Endodermal cell (in vitro differentiated cells): Measurements from ENCODE around the gene TTLL1. TPM values are rescaled to one million over a fixed set of nuclear protein-coding genes. Genes with fewer than 3 reads are reported as not detected.

ENCODE experiments used
- DNase-seq: peaks from one replicate; pipeline ENCODE4 v3.0.0-alpha.2; 2017
- H3K27ac ChIP-seq: 2 replicates; pipeline ENCODE4 v1.5.1; 2013; ENCODE audit warnings: mild to moderate bottlenecking, low read depth, low read length, moderate library complexity
- H3K27me3 ChIP-seq: 2 replicates; pipeline ENCODE4 v1.6.1; 2013; ENCODE audit warnings: mild to moderate bottlenecking, low read length, moderate library complexity; ENCODE audit not compliant: insufficient read depth, control insufficient read depth, poor library complexity, severe bottlenecking
- H3K36me3 ChIP-seq: 2 replicates; pipeline ENCODE4 v1.7.0; 2013; ENCODE audit warnings: mild to moderate bottlenecking, low read length, moderate library complexity; ENCODE audit not compliant: control insufficient read depth, insufficient read depth
- H3K4me1 ChIP-seq: one replicate; pipeline ENCODE4 v1.7.0; 2013; ENCODE audit warnings: low read length; ENCODE audit not compliant: control insufficient read depth, insufficient read depth
- H3K4me3 ChIP-seq: 2 replicates; pipeline ENCODE4 v1.5.1; 2013; ENCODE audit warnings: mild to moderate bottlenecking, low read length, moderate library complexity
- H3K9ac ChIP-seq: 2 replicates; pipeline ENCODE4 v1.6.1; 2013; ENCODE audit warnings: mild to moderate bottlenecking, low read length, moderate library complexity; ENCODE audit not compliant: poor library complexity, severe bottlenecking; ENCODE audit errors: extremely low read depth
- H3K9me3 ChIP-seq: 2 replicates; pipeline ENCODE4 v1.6.1; 2013; ENCODE audit warnings: mild to moderate bottlenecking, low read length, moderate library complexity; ENCODE audit not compliant: control insufficient read depth
- H3K27ac Mint-ChIP-seq: 2 replicates; pipeline ENCODE4 v1.8.0; 2020; ENCODE audit warnings: mixed read lengths
- H3K27me3 Mint-ChIP-seq: 2 replicates; pipeline ENCODE4 v1.8.0; 2021; ENCODE audit warnings: mild to moderate bottlenecking, mixed read lengths; ENCODE audit not compliant: insufficient read depth
- H3K36me3 Mint-ChIP-seq: 2 replicates; pipeline ENCODE4 v1.8.0; 2020; ENCODE audit warnings: low read depth, mixed read lengths
- H3K4me1 Mint-ChIP-seq: 2 replicates; pipeline ENCODE4 v1.8.0; 2020; ENCODE audit warnings: mixed read lengths
- H3K4me3 Mint-ChIP-seq: 2 replicates; pipeline ENCODE4 v1.8.0; 2020; ENCODE audit warnings: mild to moderate bottlenecking, moderate library complexity, mixed read lengths
- H3K9me3 Mint-ChIP-seq: 2 replicates; pipeline ENCODE4 v1.8.0; 2020; ENCODE audit warnings: mild to moderate bottlenecking, mixed read lengths
- CTCF ChIP-seq: fragments of 200-600 bp; sonication (generic); conservative IDR thresholded peaks from 2 replicates; pipeline ENCODE4 v1.5.0; 2021; ENCODE audit warnings: antibody characterized with exemption, mild to moderate bottlenecking
- WGBS, 2 experiments: methylation state at CpG; one replicate each; pipeline versions ENCODE4 v1.1.5 to v1.1.7; 2013; ENCODE audit warnings: missing lambda C conversion rate in 2 of 2, mixed read lengths in 1 of 2; ENCODE audit not compliant: insufficient coverage in 1 of 2, insufficient read length in 1 of 2; 5-methylcytosine and 5-hydroxymethylcytosine counted together
- total RNA-seq, 2 donors: library from RNA; stranded (reverse); fragmentation: NEBNext Ultra II Directional in 1 of 2; extraction: Animal tissue kit (Norgen Biotek cat#: 25700) in 1 of 2; gene quantifications; 2 replicates in 1 of 2; 3 replicates in 1 of 2; pipeline ENCODE4 v1.2.1, GENCODE V29; 2021

The TTLL1 gene
- total RNA-seq, 2 donors from 2014 or later, result 6.9 to 10.4 TPM

GRCh38 chr22:42994917-42995562, 94.2 kb downstream of the TTLL1 start:
- peaks cover 31% of the 10 kb centered on the region for H3K36me3 Mint-ChIP-seq
- no peak for TF ChIP-seq CTCF
- Histone ChIP-seq H3K27ac (peak overlapping the region; percentile 25), H3K9ac (no peak overlapping the region), H3K27me3 (no peaks in the 10 kb centered on the region), H3K36me3 (peaks cover 19% of the 10 kb centered on the region), H3K9me3 (peaks cover 11% of the 10 kb centered on the region), H3K4me3 (no peak overlapping the region), H3K4me1 (no peaks in the 10 kb centered on the region)
- H3K27me3 Mint-ChIP-seq, result no peaks in the 10 kb centered on the region
- DNase-seq, result no peak
- H3K4me3 Mint-ChIP-seq, result no peak overlapping the region
- peak overlapping the region; percentile 84 for H3K27ac Mint-ChIP-seq
- WGBS, 2 experiments, result 84 to 89% methylated on average over 4 to 9 of the region's 9 CpGs
- H3K9me3 Mint-ChIP-seq, result peaks cover 11% of the 10 kb centered on the region
- peaks cover 24% of the 10 kb centered on the region for H3K4me1 Mint-ChIP-seq

GRCh38 chr22:42994276-42994916, 94.8 kb downstream of the TTLL1 start:
- no peak overlapping the region for H3K27ac ChIP-seq
- no peak overlapping the region for H3K4me3 Mint-ChIP-seq
- peaks cover 11% of the 10 kb centered on the region for H3K9me3 Mint-ChIP-seq
- peak overlapping the region; percentile 84 for H3K27ac Mint-ChIP-seq
- 97 to 100% methylated on average over 7 to 12 of the region's 12 CpGs for WGBS, 2 experiments
- no peak overlapping the region for H3K4me3 ChIP-seq
- no peak overlapping the region for H3K9ac ChIP-seq
- DNase-seq, result no peak
- H3K4me1 ChIP-seq, result no peaks in the 10 kb centered on the region
- H3K27me3 ChIP-seq, result no peaks in the 10 kb centered on the region
- H3K9me3 ChIP-seq, result peaks cover 7% of the 10 kb centered on the region
- H3K36me3 Mint-ChIP-seq, result peaks cover 31% of the 10 kb centered on the region
- peaks cover 19% of the 10 kb centered on the region for H3K36me3 ChIP-seq
- H3K4me1 Mint-ChIP-seq, result peaks cover 24% of the 10 kb centered on the region
- no peak for TF ChIP-seq CTCF
- no peaks in the 10 kb centered on the region for H3K27me3 Mint-ChIP-seq

- Histone ChIP-seq H3K4me1 (no peaks in the 10 kb centered on the region), H3K9ac (no peak overlapping the region), H3K36me3 (peaks cover 19% of the 10 kb centered on the region), H3K27me3 (no peaks in the 10 kb centered on the region), H3K4me3 (no peak overlapping the region), H3K27ac (no peak overlapping the region), H3K9me3 (peaks cover under 1% of the 10 kb centered on the region)
- Mint-ChIP-seq H3K4me1 (peaks cover 24% of the 10 kb centered on the region), H3K27ac (no peak overlapping the region), H3K4me3 (no peak overlapping the region), H3K27me3 (no peaks in the 10 kb centered on the region), H3K36me3 (peaks cover 26% of the 10 kb centered on the region), H3K9me3 (peaks cover 7% of the 10 kb centered on the region)
- no peak for DNase-seq
- no peak for TF ChIP-seq CTCF
- 96 to 97% methylated on average over 10 to 12 of the region's 12 CpGs for WGBS, 2 experiments
Observed at GRCh38 chr22:42993651-42994275, 95.4 kb downstream of the TTLL1 start.
